Measurements from ENCODE around the gene CADM2. TPM values are rescaled to one million over a fixed set of nuclear protein-coding genes. Genes with fewer than 3 reads are reported as not detected.

The CADM2 gene
- total RNA-seq, 1 experiment from 2014 or later = 3.7 TPM

DNA sequence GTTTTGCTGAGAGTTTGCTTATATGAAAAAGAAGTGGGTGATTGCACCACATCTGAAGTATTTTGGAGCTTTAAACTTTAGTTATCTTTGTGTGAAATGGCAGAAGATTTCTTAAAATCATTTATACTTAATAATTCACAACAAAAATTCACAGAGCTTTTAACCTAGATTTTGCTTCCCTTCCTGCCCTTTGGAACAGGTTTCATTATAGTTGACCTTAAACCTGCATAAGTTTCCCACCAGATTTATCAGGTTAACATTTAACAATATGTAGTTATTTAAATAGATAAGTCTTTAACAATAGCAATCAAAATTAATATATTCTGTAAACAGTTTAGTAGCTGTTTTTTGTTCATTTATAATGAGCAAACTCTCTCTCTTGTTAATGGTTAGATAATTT lies 30.3 kb downstream of the CADM2 start:
- intact Hi-C loops (cut with micrococcal nuclease; ENCODE audit: unreplicated experiment) = no loop called here
- Histone ChIP-seq H3K9me3 (ENCODE audit: low read depth, low read length, poor library complexity, severe bottlenecking) (no peaks in the 10 kb centered on the region), H3K4me1 (ENCODE audit: insufficient read depth, low read length, poor library complexity, severe bottlenecking) (no peaks in the 10 kb centered on the region), H3K27me3 (replicated peaks; ENCODE audit: insufficient read depth, low read depth, low read length, poor library complexity) (no peaks in the 10 kb centered on the region), H3K27ac (ENCODE audit: low read depth, low read length, poor library complexity, severe bottlenecking) (no peak overlapping the region), H3K4me3 (ENCODE audit: low read depth, low read length, poor library complexity, severe bottlenecking) (no peak overlapping the region), H3K36me3 (ENCODE audit: insufficient read depth, low read length, poor library complexity, severe bottlenecking) (no peaks in the 10 kb centered on the region)
- DNase-seq (ENCODE audit: low spot score) = no peak
- CTCF ChIA-PET = no interaction called here
- no TSS peak for BruUV-seq (replicated peaks)
- POLR2A ChIA-PET (ENCODE audit: low non-redundant PET) = no interaction called here
- TF ChIP-seq, protein P1, sequence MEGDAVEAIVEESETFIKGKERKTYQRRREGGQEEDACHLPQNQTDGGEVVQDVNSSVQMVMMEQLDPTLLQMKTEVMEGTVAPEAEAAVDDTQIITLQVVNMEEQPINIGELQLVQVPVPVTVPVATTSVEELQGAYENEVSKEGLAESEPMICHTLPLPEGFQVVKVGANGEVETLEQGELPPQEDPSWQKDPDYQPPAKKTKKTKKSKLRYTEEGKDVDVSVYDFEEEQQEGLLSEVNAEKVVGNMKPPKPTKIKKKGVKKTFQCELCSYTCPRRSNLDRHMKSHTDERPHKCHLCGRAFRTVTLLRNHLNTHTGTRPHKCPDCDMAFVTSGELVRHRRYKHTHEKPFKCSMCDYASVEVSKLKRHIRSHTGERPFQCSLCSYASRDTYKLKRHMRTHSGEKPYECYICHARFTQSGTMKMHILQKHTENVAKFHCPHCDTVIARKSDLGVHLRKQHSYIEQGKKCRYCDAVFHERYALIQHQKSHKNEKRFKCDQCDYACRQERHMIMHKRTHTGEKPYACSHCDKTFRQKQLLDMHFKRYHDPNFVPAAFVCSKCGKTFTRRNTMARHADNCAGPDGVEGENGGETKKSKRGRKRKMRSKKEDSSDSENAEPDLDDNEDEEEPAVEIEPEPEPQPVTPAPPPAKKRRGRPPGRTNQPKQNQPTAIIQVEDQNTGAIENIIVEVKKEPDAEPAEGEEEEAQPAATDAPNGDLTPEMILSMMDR (conservative IDR thresholded peaks at IDR 0.05; ENCODE audit: low read depth, low read length) = no peak
- no peak for TF ChIP-seq EZH2 (IDR thresholded peaks at IDR 0.05; ENCODE audit: borderline replicate concordance, low read depth, low read length, poor library complexity, severe bottlenecking)

DNA sequence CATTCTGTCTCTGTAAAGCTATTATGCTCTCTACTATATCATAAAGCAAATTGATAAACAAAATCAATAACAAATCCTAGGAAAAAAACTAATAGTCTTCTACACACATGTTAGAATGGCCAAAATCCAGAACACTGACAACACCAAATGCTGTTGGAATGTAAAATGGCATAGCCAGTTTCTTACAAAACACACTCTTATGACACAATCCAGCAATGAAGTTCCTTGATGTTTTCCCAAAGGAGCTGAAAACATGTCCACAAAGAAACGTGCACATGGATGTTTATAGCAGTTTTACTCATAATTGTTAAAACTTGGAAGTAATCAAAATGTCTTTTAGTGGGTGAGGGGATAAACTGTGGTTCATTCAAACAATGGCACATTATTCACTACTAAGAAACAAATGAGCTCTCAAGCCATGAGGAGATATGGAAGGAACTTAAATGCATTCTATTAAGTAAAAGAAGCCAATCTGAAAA lies 32.7 kb downstream of the CADM2 start:
- ChIA-PET POLR2A (ENCODE audit: low non-redundant PET) (no interaction called here), CTCF (no interaction called here)
- no peaks in the 10 kb centered on the region for H3K9me3 ChIP-seq (ENCODE audit: low read depth, low read length, poor library complexity, severe bottlenecking)
- H3K4me1 ChIP-seq (ENCODE audit: insufficient read depth, low read length, poor library complexity, severe bottlenecking) = no peaks in the 10 kb centered on the region
- intact Hi-C loops (cut with micrococcal nuclease; ENCODE audit: unreplicated experiment) = no loop called here
- BruUV-seq (replicated peaks) = no TSS peak
- no peak overlapping the region for H3K4me3 ChIP-seq (ENCODE audit: low read depth, low read length, poor library complexity, severe bottlenecking)
- no peak for DNase-seq (ENCODE audit: low spot score)
- no peaks in the 10 kb centered on the region for H3K27me3 ChIP-seq (replicated peaks; ENCODE audit: insufficient read depth, low read depth, low read length, poor library complexity)
- no peaks in the 10 kb centered on the region for H3K36me3 ChIP-seq (ENCODE audit: insufficient read depth, low read length, poor library complexity, severe bottlenecking)
- no peak for TF ChIP-seq EZH2 (IDR thresholded peaks at IDR 0.05; ENCODE audit: borderline replicate concordance, low read depth, low read length, poor library complexity, severe bottlenecking)
- TF ChIP-seq, protein P1 (conservative IDR thresholded peaks at IDR 0.05; ENCODE audit: low read depth, low read length) = no peak
- H3K27ac ChIP-seq (ENCODE audit: low read depth, low read length, poor library complexity, severe bottlenecking) = no peak overlapping the region

DNA sequence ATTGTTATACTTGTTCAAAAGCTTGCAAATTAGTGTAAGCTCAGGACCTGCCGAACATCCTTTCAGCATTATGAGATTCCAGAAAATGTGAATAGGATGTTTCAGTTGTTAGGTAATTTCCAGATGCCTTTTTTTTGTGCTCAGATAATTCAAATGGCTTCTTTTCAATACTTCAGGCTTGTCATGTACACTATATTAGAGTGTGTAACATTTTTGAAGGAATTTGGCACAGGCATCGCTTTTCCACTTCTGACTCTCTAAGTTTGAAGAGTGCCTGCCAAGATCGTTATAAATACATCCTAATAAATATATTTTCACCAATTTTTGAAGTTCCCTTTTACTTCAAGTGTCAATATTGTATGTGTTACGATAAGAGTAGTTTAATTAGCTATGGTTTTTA lies 35.2 kb downstream of the CADM2 start:
- H3K4me1 ChIP-seq (ENCODE audit: insufficient read depth, low read length, poor library complexity, severe bottlenecking) = no peaks in the 10 kb centered on the region
- intact Hi-C loops (cut with micrococcal nuclease; ENCODE audit: unreplicated experiment) = no loop called here
- no peaks in the 10 kb centered on the region for H3K36me3 ChIP-seq (ENCODE audit: insufficient read depth, low read length, poor library complexity, severe bottlenecking)
- no peaks in the 10 kb centered on the region for H3K9me3 ChIP-seq (ENCODE audit: low read depth, low read length, poor library complexity, severe bottlenecking)
- no TSS peak for BruUV-seq (replicated peaks)
- TF ChIP-seq EZH2 (IDR thresholded peaks at IDR 0.05; ENCODE audit: borderline replicate concordance, low read depth, low read length, poor library complexity, severe bottlenecking) = no peak
- TF ChIP-seq, protein P1 (conservative IDR thresholded peaks at IDR 0.05; ENCODE audit: low read depth, low read length) = no peak
- POLR2A ChIA-PET (ENCODE audit: low non-redundant PET) = no interaction called here
- no peaks in the 10 kb centered on the region for H3K27me3 ChIP-seq (replicated peaks; ENCODE audit: insufficient read depth, low read depth, low read length, poor library complexity)
- no peak overlapping the region for H3K4me3 ChIP-seq (ENCODE audit: low read depth, low read length, poor library complexity, severe bottlenecking)
- CTCF ChIA-PET = no interaction called here
- no peak for DNase-seq (ENCODE audit: low spot score)
- H3K27ac ChIP-seq (ENCODE audit: low read depth, low read length, poor library complexity, severe bottlenecking) = no peak overlapping the region

All from A673 (cell line).